ENCODE measurements around the gene MAS1.
"Not testable (repeated sequence)": the region's sequence is repeated elsewhere in the genome, so short reads cannot be mapped to it uniquely, and the experiment has no call there.

Gene MAS1

DNA sequence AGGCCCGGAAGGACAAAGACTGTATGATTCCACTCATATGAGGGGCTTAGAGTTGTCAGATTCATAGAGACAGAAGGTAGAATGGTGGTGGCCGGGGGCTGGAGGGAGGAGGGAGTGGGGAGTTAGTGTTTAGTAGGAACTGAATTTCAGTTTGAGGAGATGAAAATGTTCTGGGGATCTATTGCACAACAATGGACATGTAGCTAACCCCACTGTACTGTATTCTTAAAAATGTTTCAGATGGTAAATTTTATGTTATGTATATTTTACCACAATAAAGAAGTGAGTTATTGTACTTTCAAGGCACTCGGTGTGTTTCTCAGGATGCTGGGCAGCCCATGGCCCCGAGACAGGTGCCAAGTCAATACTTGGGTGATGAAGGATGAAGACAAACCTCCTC lies 25.4 kb downstream of the MAS1 start:
- no peak for DNase-seq (ENCODE audit: low read depth, low spot score)

DNA sequence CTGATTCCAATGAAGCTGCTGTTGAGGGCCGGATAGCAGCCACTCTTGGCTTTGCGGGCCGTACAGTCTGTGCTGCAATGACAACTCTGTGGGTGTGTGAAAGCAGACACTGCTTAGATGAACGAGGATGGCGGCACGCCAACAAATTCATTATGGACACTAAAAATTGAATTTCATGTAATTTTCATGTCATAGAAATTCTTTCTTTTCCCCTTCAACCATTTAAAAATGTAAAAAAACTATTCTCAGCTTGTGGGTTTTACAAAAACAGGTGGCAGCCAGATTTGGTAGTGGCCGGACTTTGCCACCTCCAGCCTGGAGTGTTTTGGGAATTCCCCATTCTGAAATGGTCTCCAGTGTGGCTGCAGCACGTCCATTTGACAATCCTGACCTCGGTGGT lies 26.0 kb downstream of the MAS1 start:
- DNase-seq (ENCODE audit: low read depth, low spot score) = no peak

DNA sequence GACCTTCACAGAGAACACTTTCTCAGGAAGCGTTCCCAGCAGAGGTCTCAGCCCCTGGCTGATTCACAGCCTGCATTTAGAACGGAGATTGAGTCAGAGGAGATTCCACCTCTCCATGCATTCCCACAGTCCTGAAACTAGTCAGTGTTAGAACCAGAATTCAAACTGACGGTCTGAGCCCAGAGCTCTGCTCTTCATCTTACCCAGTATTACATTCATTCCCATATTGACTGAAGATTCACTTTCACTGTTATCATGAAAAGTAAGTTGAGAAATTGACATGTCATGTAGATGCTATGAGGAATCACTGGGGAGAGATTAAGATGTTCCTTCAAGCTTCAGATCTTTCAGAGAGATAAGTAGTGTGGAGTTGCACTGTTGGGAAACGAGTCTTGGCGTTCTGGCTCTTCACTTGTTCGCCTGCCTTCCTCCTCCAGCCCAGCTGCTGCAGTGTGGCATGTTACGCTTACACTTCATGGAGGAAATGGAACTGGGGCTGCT lies 28.3 kb downstream of the MAS1 start:
- no peak for DNase-seq (ENCODE audit: low read depth, low spot score)

DNA sequence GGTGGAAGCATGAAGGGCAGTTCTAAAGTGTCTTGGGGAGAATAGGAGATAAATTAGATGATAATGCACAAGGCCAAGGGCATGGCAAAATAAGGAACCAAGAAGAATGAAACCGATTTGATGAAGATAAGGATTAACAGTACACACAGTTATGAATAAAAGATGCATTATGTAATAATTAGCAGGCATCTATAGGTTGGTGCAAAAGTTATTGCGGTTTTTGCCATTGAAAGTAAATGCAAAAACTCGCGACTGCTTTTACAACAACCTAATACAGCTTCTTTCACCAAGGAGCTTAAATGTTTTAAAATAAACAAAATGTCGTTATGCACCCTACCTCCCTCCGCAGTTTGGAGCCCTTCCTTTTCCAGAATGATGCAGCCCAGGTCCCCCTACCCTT lies 29.0 kb downstream of the MAS1 start:
- no peak for DNase-seq (ENCODE audit: low read depth, low spot score)

DNA sequence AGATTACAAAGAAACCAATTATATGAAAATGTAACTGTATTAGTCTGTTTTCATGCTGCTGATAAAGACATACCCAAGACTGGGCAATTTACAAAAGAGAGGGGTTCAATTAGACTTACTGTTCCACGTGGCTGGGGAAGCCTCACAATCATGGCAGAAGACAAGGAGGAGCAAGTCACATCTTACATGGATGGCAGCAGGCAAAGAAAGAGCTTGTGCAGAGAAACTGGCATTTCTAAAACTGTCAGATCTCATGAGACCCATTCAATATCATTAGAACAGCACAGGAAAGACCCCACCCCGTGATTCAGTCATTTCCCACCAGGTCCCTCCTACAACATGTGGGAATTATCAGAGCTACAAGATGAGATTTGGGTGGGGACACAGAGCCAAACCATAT lies 33.4 kb downstream of the MAS1 start:
- DNase-seq (ENCODE audit: low read depth, low spot score) = not testable (repeated sequence)

DNA sequence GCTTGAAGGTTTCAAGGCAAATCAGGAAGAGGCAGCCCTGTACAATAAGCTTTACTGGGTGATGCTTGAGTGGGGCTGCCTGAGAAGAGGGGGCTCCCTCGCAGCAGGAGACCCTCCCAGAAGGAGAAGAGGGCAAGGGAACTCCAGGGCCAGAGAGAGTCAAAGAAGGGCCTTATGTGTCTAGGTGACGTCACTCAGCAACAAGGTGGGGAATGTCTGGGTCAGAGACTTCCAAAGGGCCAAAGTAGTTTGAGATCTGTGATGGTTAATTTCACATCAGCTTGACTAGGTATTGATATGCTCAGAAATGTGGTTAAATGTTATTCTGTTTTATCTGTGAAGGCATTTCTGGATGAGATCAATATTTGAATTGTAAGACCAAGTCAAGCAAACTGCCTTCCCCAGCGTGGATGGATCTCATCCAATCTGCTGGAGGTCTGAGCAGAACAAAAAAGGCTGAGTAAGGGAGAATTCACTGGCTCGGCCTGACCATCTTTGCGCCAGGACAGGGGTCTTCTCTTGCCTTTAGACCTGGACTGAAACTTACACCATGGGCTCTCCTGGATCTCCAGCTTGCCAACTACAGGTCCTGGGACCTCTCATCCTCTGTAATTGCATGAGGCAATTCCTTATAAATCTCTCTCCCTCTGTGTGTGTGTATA lies 35.9 kb downstream of the MAS1 start:
- no peak for DNase-seq (ENCODE audit: low read depth, low spot score)

DNA sequence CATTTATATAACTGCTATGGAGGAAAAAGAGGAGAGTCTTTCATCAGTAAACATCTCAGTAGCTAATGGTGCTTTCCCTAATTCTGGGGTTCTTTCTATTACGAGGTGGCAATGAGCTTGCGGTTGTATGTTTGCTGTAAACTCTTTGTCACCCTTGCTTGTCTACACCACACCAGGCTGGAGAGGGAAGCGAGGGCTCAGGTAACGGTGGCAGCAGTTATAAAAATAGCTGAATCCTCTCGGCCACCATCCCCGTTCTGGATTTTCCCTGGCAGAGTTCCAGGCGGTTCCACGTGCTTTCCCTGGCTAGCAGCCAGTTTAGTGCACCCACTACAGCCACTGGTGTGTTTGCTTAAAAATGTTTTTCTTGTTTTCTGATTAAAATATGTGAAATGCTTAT lies 39.0 kb downstream of the MAS1 start:
- no peak for DNase-seq (ENCODE audit: low read depth, low spot score)

DNA sequence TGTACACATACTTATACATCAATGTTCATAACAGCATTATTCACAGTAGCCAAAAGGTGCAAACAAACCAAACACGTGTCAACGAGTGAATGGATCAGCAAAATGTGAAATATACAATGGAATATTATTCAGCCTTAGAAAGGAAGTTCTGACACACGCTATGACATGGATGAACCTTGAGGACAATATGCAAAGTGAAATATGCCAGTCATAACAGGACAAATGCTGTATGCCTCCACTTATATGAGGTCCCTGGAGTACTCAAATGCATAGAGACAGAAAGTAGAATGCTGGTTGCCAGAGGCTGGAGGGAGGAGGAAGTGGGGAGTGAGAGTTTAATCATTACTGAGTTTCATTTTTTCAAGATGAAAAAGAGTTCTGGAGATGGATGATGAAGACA lies 40.3 kb downstream of the MAS1 start:
- DNase-seq (ENCODE audit: low read depth, low spot score) = no peak

DNA sequence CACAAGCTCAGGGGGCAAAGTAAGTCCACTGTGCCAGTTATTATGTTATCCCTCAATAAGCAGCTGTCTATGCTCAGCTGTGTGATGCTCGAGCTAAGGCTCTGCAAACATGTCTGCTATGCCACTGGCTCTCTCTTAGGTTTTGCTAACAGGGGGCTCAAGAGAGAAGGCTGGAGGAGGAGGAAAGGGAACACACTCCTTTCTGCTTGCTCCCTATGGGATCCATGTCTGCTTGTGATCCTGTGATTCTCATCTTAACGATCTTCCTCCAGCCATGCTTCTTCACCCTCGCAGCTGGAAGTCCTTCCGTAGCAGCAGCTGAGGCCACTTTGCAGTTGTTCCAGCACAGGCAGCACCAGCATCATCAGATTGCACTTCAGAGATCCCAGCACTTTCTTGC lies 41.1 kb downstream of the MAS1 start:
- DNase-seq (ENCODE audit: low read depth, low spot score) = no peak

DNA sequence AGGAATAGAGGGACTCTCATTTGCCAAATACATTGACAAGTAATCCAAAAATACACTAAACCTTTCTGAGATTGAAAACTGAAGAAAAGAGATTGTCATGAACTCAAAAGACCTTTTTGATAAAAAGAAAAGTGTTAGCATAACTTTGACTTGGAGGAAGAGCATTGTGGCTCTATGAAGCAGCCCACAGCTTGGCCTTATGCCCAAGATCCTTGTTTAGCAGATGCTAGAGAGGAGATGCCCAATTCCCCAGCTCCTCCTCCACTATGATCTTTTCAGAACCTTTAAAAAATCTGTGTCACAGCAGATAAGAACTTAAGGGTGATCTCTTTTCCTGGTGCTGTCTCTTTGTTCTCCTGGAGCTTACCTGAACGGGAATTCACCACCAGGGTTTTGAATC lies 42.3 kb downstream of the MAS1 start:
- no peak for DNase-seq (ENCODE audit: low read depth, low spot score)

DNA sequence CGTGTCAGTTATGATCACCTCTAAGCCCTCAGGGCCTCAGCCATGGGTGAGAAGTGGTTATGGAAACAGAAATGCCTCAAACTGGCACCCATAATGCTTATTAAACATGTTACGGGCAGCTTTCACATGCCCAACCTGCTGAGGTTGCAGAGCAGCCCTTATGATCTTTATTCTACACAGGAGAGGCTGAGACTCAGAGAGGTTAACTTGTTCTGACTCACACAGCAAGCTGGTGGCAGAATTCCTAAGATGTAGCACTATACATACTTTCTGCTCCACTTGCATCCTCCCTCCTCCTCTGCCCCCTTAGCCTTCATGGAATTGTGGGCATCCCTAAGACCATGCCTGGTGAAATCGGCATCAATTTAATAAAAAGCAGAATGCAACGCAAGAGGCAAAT lies 43.4 kb downstream of the MAS1 start:
- no peak for DNase-seq (ENCODE audit: low read depth, low spot score)

DNA sequence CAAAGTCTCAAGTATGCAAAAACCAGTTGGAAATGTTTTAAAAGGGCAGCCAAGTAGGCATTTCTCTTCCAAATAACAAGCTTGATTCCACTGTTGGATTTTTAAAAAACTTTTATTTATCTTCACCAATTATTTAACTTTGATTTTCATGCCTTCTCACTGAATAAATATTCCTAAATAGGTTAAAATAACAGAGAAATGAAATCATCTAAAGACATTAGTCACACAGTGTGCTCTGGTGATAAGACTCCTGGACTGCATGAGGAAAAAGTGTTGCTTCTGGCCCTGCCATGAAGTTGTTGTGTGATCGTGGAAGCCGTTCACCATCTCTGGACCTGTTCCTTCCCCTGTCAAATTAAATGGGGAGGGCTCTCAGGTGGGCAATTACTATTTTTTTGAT lies 44.3 kb downstream of the MAS1 start:
- no peak for DNase-seq (ENCODE audit: low read depth, low spot score)

DNA sequence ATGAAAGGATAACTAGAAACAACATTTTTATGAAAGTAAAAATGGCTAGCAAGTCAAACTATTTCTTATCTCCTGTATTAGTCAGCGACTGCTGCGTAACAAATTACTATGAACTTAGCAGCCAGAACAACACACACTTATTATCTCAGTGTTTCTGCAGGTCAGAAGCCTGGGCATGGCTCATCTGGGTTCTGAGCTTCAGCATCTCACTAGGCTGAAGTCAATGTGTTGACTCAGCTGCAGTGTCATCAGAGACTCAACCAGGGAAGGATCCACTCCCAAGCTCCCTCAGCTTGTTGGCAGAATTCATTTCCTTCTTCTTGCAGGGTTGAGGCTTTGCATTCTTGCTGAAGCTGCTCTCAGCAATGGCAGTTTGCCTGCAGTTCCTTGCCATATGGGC lies 44.8 kb downstream of the MAS1 start:
- DNase-seq (ENCODE audit: low read depth, low spot score) = no peak

DNA sequence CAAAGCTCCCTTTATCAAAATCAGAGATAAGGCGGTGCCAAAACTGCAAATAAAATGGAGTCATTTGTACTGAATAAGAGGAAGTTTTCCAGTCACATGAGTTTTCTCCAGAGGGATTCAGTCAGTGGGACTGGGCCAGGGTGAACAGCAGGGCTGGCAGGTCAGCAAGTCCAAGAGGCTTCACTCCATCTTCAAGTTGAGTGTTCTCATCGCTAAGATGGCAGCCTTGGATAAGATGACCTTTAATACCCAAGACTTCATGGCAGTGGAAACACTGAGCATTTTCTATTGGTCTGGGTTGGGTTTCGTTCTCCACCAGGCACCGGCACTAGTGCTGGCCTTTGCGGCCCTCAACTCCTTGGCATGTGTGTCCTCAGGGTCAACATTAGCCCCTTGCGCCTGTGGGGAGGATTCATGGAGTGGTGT lies 48.8 kb downstream of the MAS1 start:
- no peak for DNase-seq (ENCODE audit: low read depth, low spot score)

Data from activated naive CD8-positive, alpha-beta T cell treated with anti-CD3 and anti-CD28 coated beads, Interleukin-2, amount 50 U/mL, for 16 hours (primary cell).